Calu3 (cell line): Measurements from ENCODE around the gene UTP18. TPM values are rescaled to one million over a fixed set of nuclear protein-coding genes. Genes with fewer than 3 reads are reported as not detected.
"Not testable (repeated sequence)": the region's sequence is repeated elsewhere in the genome, so short reads cannot be mapped to it uniquely, and the experiment has no call there.

Source experiments
- BruUV-seq: library from RNA; stranded (reverse); fragments of 400-500 nt; replicated peaks from 2 replicates; lab custom pipeline; 2021; lab: Mats Ljungman, UMichigan
- CTCF ChIA-PET: fragments of 300-600 bp; sonication (Branson Sonifier 250); formaldehyde crosslinking; loops from one replicate; lab custom pipeline; 2022; ENCODE audit warnings: antibody characterized with exemption; lab: Charles Lee
- DNase-seq: peaks from one replicate; pipeline ENCODE4 v3.0.0; 2022
- H3K27ac Mint-ChIP-seq: one replicate; pipeline ENCODE4 v1.8.0; 2022; ENCODE audit warnings: mixed read lengths; ENCODE audit not compliant: unreplicated experiment
- H3K27me3 Mint-ChIP-seq: one replicate; pipeline ENCODE4 v1.8.0; 2022; ENCODE audit warnings: mixed read lengths; ENCODE audit not compliant: unreplicated experiment
- H3K36me3 Mint-ChIP-seq: one replicate; pipeline ENCODE4 v1.8.0; 2022; ENCODE audit warnings: mild to moderate bottlenecking, moderate library complexity, mixed read lengths; ENCODE audit not compliant: insufficient read depth, unreplicated experiment
- H3K4me1 Mint-ChIP-seq: one replicate; pipeline ENCODE4 v1.8.0; 2022; ENCODE audit warnings: mild to moderate bottlenecking, low read depth, mixed read lengths; ENCODE audit not compliant: unreplicated experiment
- H3K4me3 Mint-ChIP-seq: one replicate; pipeline ENCODE4 v1.8.0; 2022; ENCODE audit warnings: mild to moderate bottlenecking, low read depth, moderate library complexity, mixed read lengths; ENCODE audit not compliant: unreplicated experiment
- H3K9me3 Mint-ChIP-seq: one replicate; pipeline ENCODE4 v1.8.0; 2022; ENCODE audit warnings: low read depth, mixed read lengths; ENCODE audit not compliant: unreplicated experiment
- CTCF ChIP-seq: fragments of 200-600 bp; IDR thresholded peaks from one replicate; pipeline ENCODE4 v1.8.0; 2022; ENCODE audit warnings: antibody characterized with exemption; ENCODE audit not compliant: unreplicated experiment
- intact Hi-C: fragments of 100-400 bp; cut with micrococcal nuclease; formaldehyde crosslinking; loops from one replicate; pipeline ENCODE4 v1.10.0; 2022; ENCODE audit not compliant: unreplicated experiment
- total RNA-seq: library from RNA; stranded (reverse); gene quantifications from 2 replicates; pipeline ENCODE4 v1.2.3, GENCODE V29; 2022

Gene UTP18
- total RNA-seq, 1 experiment from 2014 or later: 68.5 TPM

GRCh38 chr17:51224402-51225262 is 35.7 kb upstream of the UTP18 start:
- CTCF ChIA-PET: no interaction called here
- intact Hi-C loops: no loop called here
- Mint-ChIP-seq H3K9me3 (no peaks in the 10 kb centered on the region), H3K27me3 (no peaks in the 10 kb centered on the region), H3K36me3 (peaks cover 34% of the 10 kb centered on the region), H3K4me3 (no peak overlapping the region), H3K4me1 (no peaks in the 10 kb centered on the region), H3K27ac (no peak overlapping the region)
- TF ChIP-seq CTCF: no peak
- DNase-seq: no peak
- BruUV-seq: no TSS peak

- H3K4me3 Mint-ChIP-seq, BruUV-seq, H3K4me1 Mint-ChIP-seq, H3K27me3 Mint-ChIP-seq, DNase-seq, H3K9me3 Mint-ChIP-seq, intact Hi-C loops, H3K27ac Mint-ChIP-seq, CTCF ChIA-PET: not testable (repeated sequence)
- H3K36me3 Mint-ChIP-seq: peaks cover 25% of the 10 kb centered on the region
Measured at GRCh38 chr17:51225523-51225922, 34.8 kb upstream of the UTP18 start.

GRCh38 chr17:51228161-51228560 is 32.2 kb upstream of the UTP18 start:
- H3K4me3 Mint-ChIP-seq: no peak overlapping the region
- no peaks in the 10 kb centered on the region for H3K27me3 Mint-ChIP-seq
- no peak for DNase-seq
- no TSS peak for BruUV-seq
- no peaks in the 10 kb centered on the region for H3K9me3 Mint-ChIP-seq
- peaks cover 28% of the 10 kb centered on the region for H3K4me1 Mint-ChIP-seq
- H3K36me3 Mint-ChIP-seq: peaks cover 2% of the 10 kb centered on the region
- H3K27ac Mint-ChIP-seq: no peak overlapping the region
- intact Hi-C loops: no loop called here
- CTCF ChIA-PET: no interaction called here
- no peak for TF ChIP-seq CTCF

- no peak overlapping the region for H3K27ac Mint-ChIP-seq
- H3K36me3 Mint-ChIP-seq: peaks cover 6% of the 10 kb centered on the region
- no TSS peak for BruUV-seq
Measured at GRCh38 chr17:51229889-51230288, 30.5 kb upstream of the UTP18 start.

More at GRCh38 chr17:51229889-51230288, 30.5 kb upstream of the UTP18 start:
- Mint-ChIP-seq H3K27me3 (no peaks in the 10 kb centered on the region), H3K4me1 (peaks cover 38% of the 10 kb centered on the region), H3K9me3 (no peaks in the 10 kb centered on the region), H3K4me3 (no peak overlapping the region)
- CTCF ChIA-PET: interaction anchor here (0.6 kb wide), 1 partner anchor 1054 kb away, joined by 3 read pairs; no protein-coding TSS in a partner anchor
- DNase-seq: no peak
- no peak for TF ChIP-seq CTCF
- intact Hi-C loops: no loop called here
